ENCODE results near the gene ALDH2. TPM values are rescaled to one million over a fixed set of nuclear protein-coding genes. Genes with fewer than 3 reads are reported as not detected.

The ALDH2 gene
- total RNA-seq, 4 donors from 2014 or later = 70.2 to 120 (median 95.3) TPM

- peak in 1 of 2 donors; percentile 5 for DNase-seq (ENCODE audit: low spot score in 2 of 2)
- H3K27me3 ChIP-seq = no peaks in the 10 kb centered on the region
- peak overlapping the region; percentile 76 to 96 (median 86) for H3K4me3 ChIP-seq
- 3 to 5% methylated on average over 22 to 39 of the region's 44 CpGs for WGBS, 2 donors
- no peaks in the 10 kb centered on the region for H3K9me3 ChIP-seq
- H3K36me3 ChIP-seq = peaks cover 0 to 25% (median 0%) of the 10 kb centered on the region in 3 donors
- H3K4me1 ChIP-seq = peaks cover 0 to 56% (median 24%) of the 10 kb centered on the region in 4 donors
- peak overlapping the region; percentile 80 to 97 (median 96) for H3K27ac ChIP-seq
- TF ChIP-seq CTCF (IDR thresholded peaks at IDR 0.05) (no peak), EP300 (IDR thresholded peaks at IDR 0.05) (no peak), POLR2A (IDR thresholded peaks at IDR 0.05) (no peak)
Observed at GRCh38 chr12:111842556-111843396, 76.0 kb downstream of the ALDH2 start.

- Histone ChIP-seq H3K27me3 (no peaks in the 10 kb centered on the region), H3K9me3 (peaks cover 0 to 10% (median 0%) of the 10 kb centered on the region in 4 donors), H3K4me3 (no peak overlapping the region), H3K36me3 (peaks cover 0 to 26% (median 0%) of the 10 kb centered on the region in 3 donors), H3K27ac (no peak overlapping the region), H3K4me1 (peaks cover 0 to 42% (median 17%) of the 10 kb centered on the region in 4 donors)
- WGBS, 2 donors = 74 to 79% methylated on average over 2 of the region's 2 CpGs
- no peak for DNase-seq (ENCODE audit: low spot score in 2 of 2)
- TF ChIP-seq EP300 (IDR thresholded peaks at IDR 0.05) (no peak), CTCF (IDR thresholded peaks at IDR 0.05) (no peak), POLR2A (IDR thresholded peaks at IDR 0.05) (no peak)
Observed at GRCh38 chr12:111846016-111846415, 79.3 kb downstream of the ALDH2 start.

- no peak for DNase-seq (ENCODE audit: low spot score in 2 of 2)
- WGBS, 2 donors = 79 to 84% methylated on average over 2 of the region's 2 CpGs
- TF ChIP-seq EP300 (IDR thresholded peaks at IDR 0.05) = no peak
- no peak for TF ChIP-seq CTCF (IDR thresholded peaks at IDR 0.05)
- Histone ChIP-seq H3K4me1 (peaks cover 0 to 10% (median 0%) of the 10 kb centered on the region in 4 donors), H3K27ac (no peak overlapping the region), H3K4me3 (no peak overlapping the region), H3K36me3 (peaks cover 0 to 38% (median 0%) of the 10 kb centered on the region in 3 donors), H3K9me3 (peaks cover 0 to 10% (median 0%) of the 10 kb centered on the region in 4 donors), H3K27me3 (no peaks in the 10 kb centered on the region)
Observed at GRCh38 chr12:111850526-111850925, 83.8 kb downstream of the ALDH2 start.

- Histone ChIP-seq H3K27me3 (no peaks in the 10 kb centered on the region), H3K9me3 (no peaks in the 10 kb centered on the region), H3K36me3 (peaks cover 0 to 10% (median 0%) of the 10 kb centered on the region in 3 donors), H3K4me1 (no peaks in the 10 kb centered on the region), H3K27ac (no peak overlapping the region), H3K4me3 (no peak overlapping the region)
- 95 to 100% methylated on average over 2 of the region's 2 CpGs for WGBS, 2 donors
- no peak for DNase-seq (ENCODE audit: low spot score in 2 of 2)
- TF ChIP-seq EP300 (IDR thresholded peaks at IDR 0.05) (no peak), CTCF (IDR thresholded peaks at IDR 0.05) (no peak), POLR2A (IDR thresholded peaks at IDR 0.05) (no peak)
Observed at GRCh38 chr12:111858186-111858585, 91.5 kb downstream of the ALDH2 start.

- no peaks in the 10 kb centered on the region for H3K9me3 ChIP-seq
- H3K4me3 ChIP-seq = no peak overlapping the region
- H3K27ac ChIP-seq = no peak overlapping the region
- H3K27me3 ChIP-seq = no peaks in the 10 kb centered on the region
- DNase-seq (ENCODE audit: low spot score in 2 of 2) = no peak
- H3K4me1 ChIP-seq = no peaks in the 10 kb centered on the region
- H3K36me3 ChIP-seq = peaks cover 0 to 11% (median 0%) of the 10 kb centered on the region in 3 donors
- WGBS, 2 donors = 91 to 96% methylated on average over 7 of the region's 7 CpGs
- TF ChIP-seq POLR2A (IDR thresholded peaks at IDR 0.05) (no peak), EP300 (IDR thresholded peaks at IDR 0.05) (no peak), CTCF (IDR thresholded peaks at IDR 0.05) (no peak)
Observed at GRCh38 chr12:111858778-111859177, 92.0 kb downstream of the ALDH2 start.

Measured in tibial nerve (tissue), 4 donors.